WTC11 (cell line): ENCODE measurements around the gene LIMA1. TPM values are rescaled to one million over a fixed set of nuclear protein-coding genes. Genes with fewer than 3 reads are reported as not detected.

Experiments
- ATAC-seq: fragments of 200-7000 bp; cut with Tn5 transposase; 2 replicates; pipeline ENCODE4 v1.10.0; 2021; ENCODE audit warnings: mild to moderate bottlenecking, moderate library complexity
- CTCF ChIA-PET: fragments of 300-600 bp; sonication (Branson Sonifier 250); formaldehyde crosslinking; loops from one replicate; lab custom pipeline; 2021; ENCODE audit warnings: antibody characterized with exemption; lab: Charles Lee
- POLR2A ChIA-PET: fragments of 350-600 bp; sonication (Branson Sonifier 250); formaldehyde crosslinking; loops from one replicate; lab custom pipeline; 2021; ENCODE audit warnings: antibody characterized with exemption; lab: Charles Lee
- DNase-seq: peaks from one replicate; pipeline ENCODE4 v3.0.0; 2021; ENCODE audit warnings: low spot score
- H3K27ac Mint-ChIP-seq: 2 replicates; pipeline ENCODE4 v1.8.0; 2021; ENCODE audit warnings: mixed read lengths
- H3K27me3 Mint-ChIP-seq: 2 replicates; pipeline ENCODE4 v1.8.0; 2021; ENCODE audit warnings: low read depth, mild to moderate bottlenecking, moderate library complexity, mixed read lengths
- H3K36me3 Mint-ChIP-seq: 2 replicates; pipeline ENCODE4 v1.8.0; 2021; ENCODE audit warnings: mixed read lengths
- H3K4me1 Mint-ChIP-seq: 2 replicates; pipeline ENCODE4 v1.8.0; 2022; ENCODE audit warnings: mixed read lengths
- H3K4me3 Mint-ChIP-seq: 2 replicates; pipeline ENCODE4 v1.8.0; 2021; ENCODE audit warnings: mild to moderate bottlenecking, moderate library complexity, mixed read lengths
- H3K9me3 Mint-ChIP-seq: 2 replicates; pipeline ENCODE4 v1.8.0; 2021; ENCODE audit warnings: mixed read lengths
- AR ChIP-seq: fragments of 250-450 bp; sonication (Bioruptor Pico); IDR thresholded peaks from 2 replicates; pipeline ENCODE4 v1.9.0; 2021; ENCODE audit warnings: mild to moderate bottlenecking
- ATF3 ChIP-seq: sonication (generic); formaldehyde crosslinking; conservative IDR thresholded peaks from 2 replicates; pipeline ENCODE4 v1.8.1; 2022; ENCODE audit warnings: mild to moderate bottlenecking, missing genetic modification reagents
- CDX4 ChIP-seq: fragments of 250-450 bp; sonication (Bioruptor Pico); IDR thresholded peaks from 2 replicates; pipeline ENCODE4 v1.9.0; 2021; ENCODE audit warnings: moderate library complexity, mild to moderate bottlenecking, inconsistent platforms, borderline replicate concordance
- CREM ChIP-seq: sonication (generic); formaldehyde crosslinking; IDR thresholded peaks from 2 replicates; pipeline ENCODE4 v1.8.1; 2022; ENCODE audit warnings: mild to moderate bottlenecking, missing genetic modification reagents, moderate library complexity
- E2F1 ChIP-seq: sonication (generic); formaldehyde crosslinking; IDR thresholded peaks from 2 replicates; pipeline ENCODE4 v1.8.0; 2022; ENCODE audit warnings: mild to moderate bottlenecking, missing genetic modification reagents
- FOXJ3 ChIP-seq: sonication (generic); formaldehyde crosslinking; IDR thresholded peaks from 2 replicates; pipeline ENCODE4 v1.9.0; 2021; ENCODE audit warnings: missing genetic modification reagents, mild to moderate bottlenecking, borderline replicate concordance
- FOXK1 ChIP-seq: sonication (generic); formaldehyde crosslinking; IDR thresholded peaks from 2 replicates; pipeline ENCODE4 v1.8.0; 2022; ENCODE audit warnings: mild to moderate bottlenecking, moderate library complexity, missing genetic modification reagents
- FOXP4 ChIP-seq: sonication (generic); formaldehyde crosslinking; IDR thresholded peaks from 2 replicates; pipeline ENCODE4 v1.8.0; 2022; ENCODE audit warnings: mild to moderate bottlenecking, missing genetic modification reagents
- HMGA2 ChIP-seq: fragments of 250-450 bp; sonication (Bioruptor Pico); IDR thresholded peaks from 2 replicates; pipeline ENCODE4 v1.4.0; 2021; ENCODE audit warnings: mild to moderate bottlenecking, moderate library complexity
- HMGXB4 ChIP-seq: sonication (generic); formaldehyde crosslinking; IDR thresholded peaks from 2 replicates; pipeline ENCODE4 v1.8.1; 2023; ENCODE audit warnings: mild to moderate bottlenecking, moderate library complexity, missing genetic modification reagents
- IRF1 ChIP-seq: sonication (generic); formaldehyde crosslinking; IDR thresholded peaks from 2 replicates; pipeline ENCODE4 v1.8.0; 2023; ENCODE audit warnings: missing genetic modification reagents
- KAT7 ChIP-seq: sonication (generic); formaldehyde crosslinking; IDR thresholded peaks from 2 replicates; pipeline ENCODE4 v1.8.1; 2023; ENCODE audit warnings: missing genetic modification reagents, mild to moderate bottlenecking, borderline replicate concordance
- PRDM15 ChIP-seq: sonication (generic); formaldehyde crosslinking; IDR thresholded peaks from 2 replicates; pipeline ENCODE4 v1.8.0; 2022; ENCODE audit warnings: missing genetic modification reagents
- SMAD4 ChIP-seq: sonication (generic); formaldehyde crosslinking; IDR thresholded peaks from 2 replicates; pipeline ENCODE4 v1.8.0; 2022; ENCODE audit warnings: mild to moderate bottlenecking, missing genetic modification reagents
- STAT6 ChIP-seq: sonication (generic); formaldehyde crosslinking; conservative IDR thresholded peaks from 2 replicates; pipeline ENCODE4 v1.8.1; 2023; ENCODE audit warnings: mild to moderate bottlenecking, low read depth, missing genetic modification reagents, moderate library complexity
- TP53 ChIP-seq: sonication (generic); formaldehyde crosslinking; IDR thresholded peaks from 2 replicates; pipeline ENCODE4 v1.8.1; 2023; ENCODE audit warnings: mild to moderate bottlenecking, missing genetic modification reagents
- ZBTB21 ChIP-seq: sonication (generic); formaldehyde crosslinking; IDR thresholded peaks from 2 replicates; pipeline ENCODE4 v1.8.1; 2023; ENCODE audit warnings: mild to moderate bottlenecking, missing genetic modification reagents, borderline replicate concordance
- total RNA-seq: library from RNA; stranded (reverse); gene quantifications from 3 replicates; pipeline ENCODE4 v1.2.3, GENCODE V29; 2021

Gene LIMA1
- total RNA-seq, 1 experiment from 2014 or later = 41.2 TPM

GRCh38 chr12:50162230-50162629 is 121.1 kb downstream of the LIMA1 start:
- no peak for DNase-seq
- TF ChIP-seq ATF3 (no peak), E2F1 (CRISPR knock-in tag) (no peak), PRDM15 (CRISPR knock-in tag) (no peak), AR (CRISPR knock-in tag) (no peak), KAT7 (CRISPR knock-in tag) (no peak), CREM (CRISPR knock-in tag) (no peak), ZBTB21 (no peak), IRF1 (CRISPR knock-in tag) (no peak), HMGA2 (no peak), TP53 (CRISPR knock-in tag) (no peak), FOXJ3 (CRISPR knock-in tag) (no peak), HMGXB4 (CRISPR knock-in tag) (no peak), SMAD4 (CRISPR knock-in tag) (no peak), FOXK1 (CRISPR knock-in tag) (no peak), FOXP4 (no peak), STAT6 (no peak), CDX4 (CRISPR knock-in tag) (no peak)
- TF ChIP-seq, all 79 proteins: peak for 0
- Mint-ChIP-seq H3K27ac (no peak overlapping the region), H3K4me1 (peaks cover 17% of the 10 kb centered on the region), H3K27me3 (no peaks in the 10 kb centered on the region), H3K9me3 (peaks cover 7% of the 10 kb centered on the region), H3K36me3 (peaks cover 21% of the 10 kb centered on the region), H3K4me3 (no peak overlapping the region)
- POLR2A ChIA-PET = interaction anchor here (0.7 kb wide), 2 partner anchors 140 to 179 kb away, joined by 4 to 5 read pairs; no protein-coding TSS in a partner anchor
- ATAC-seq = no peak
- CTCF ChIA-PET = interaction anchor here (0.7 to 3.6 kb wide), 2 partner anchors 51 to 804 kb away, joined by 4 to 13 read pairs; partner anchors contain the start of gene COX14
